ENCODE data around the gene FRAS1.
"Not testable (repeated sequence)": the region's sequence is repeated elsewhere in the genome, so short reads cannot be mapped to it uniquely, and the experiment has no call there.

Gene FRAS1

DNA sequence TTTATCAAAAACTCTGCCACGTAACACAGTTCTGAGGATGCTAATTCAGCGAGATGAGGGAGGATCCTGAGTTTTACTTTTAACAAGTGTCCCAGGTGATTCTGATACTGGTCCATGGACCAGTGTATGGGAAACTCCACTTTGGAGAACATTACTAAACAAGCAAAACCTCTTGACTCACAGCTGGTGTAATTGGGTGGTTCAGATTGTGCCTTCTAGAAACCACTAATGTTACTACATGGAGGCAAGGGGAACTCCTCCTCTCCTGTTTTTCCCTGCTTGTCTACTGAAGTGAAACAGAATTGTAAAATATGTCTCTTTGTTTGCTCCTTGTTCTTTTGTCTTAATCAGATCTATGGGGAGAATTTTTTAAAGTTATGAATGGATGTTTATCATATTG is 62.6 kb downstream of the FRAS1 start:
- DNase-seq: no peak

DNA sequence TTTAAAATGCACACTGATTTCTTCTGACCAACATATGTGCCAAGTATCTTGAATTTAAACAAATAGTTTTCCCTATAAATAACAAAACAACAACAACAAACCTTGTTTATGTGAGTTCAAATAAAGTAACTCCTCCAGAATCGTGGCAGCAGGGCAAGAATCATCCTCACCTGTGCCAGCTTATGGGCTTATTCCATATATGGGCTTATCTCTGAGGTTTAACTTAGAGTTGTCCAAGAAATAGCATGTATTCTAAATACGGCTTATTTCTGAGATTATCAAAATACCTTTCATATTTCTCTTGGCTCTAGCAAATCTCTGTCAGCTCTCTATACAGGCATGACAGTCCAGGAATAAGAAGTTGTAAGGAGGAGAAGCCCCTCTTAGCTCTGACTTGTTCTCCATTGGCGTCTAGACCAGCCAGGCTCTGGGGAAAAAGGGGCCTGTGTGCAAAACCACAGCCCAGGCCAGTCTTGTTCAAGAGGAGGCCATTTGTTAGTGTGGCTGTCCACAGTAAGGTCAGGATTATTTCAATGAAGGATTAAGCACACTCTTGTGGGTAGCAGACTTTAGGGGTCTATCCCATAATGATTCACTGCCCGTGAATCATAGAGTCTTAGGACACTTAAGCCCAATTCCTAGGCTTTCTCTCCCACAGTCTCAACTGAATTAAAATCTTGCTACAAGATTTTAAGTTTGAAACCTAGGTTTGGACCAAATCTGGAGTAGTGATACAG is 63.2 kb downstream of the FRAS1 start:
- no peak for DNase-seq

DNA sequence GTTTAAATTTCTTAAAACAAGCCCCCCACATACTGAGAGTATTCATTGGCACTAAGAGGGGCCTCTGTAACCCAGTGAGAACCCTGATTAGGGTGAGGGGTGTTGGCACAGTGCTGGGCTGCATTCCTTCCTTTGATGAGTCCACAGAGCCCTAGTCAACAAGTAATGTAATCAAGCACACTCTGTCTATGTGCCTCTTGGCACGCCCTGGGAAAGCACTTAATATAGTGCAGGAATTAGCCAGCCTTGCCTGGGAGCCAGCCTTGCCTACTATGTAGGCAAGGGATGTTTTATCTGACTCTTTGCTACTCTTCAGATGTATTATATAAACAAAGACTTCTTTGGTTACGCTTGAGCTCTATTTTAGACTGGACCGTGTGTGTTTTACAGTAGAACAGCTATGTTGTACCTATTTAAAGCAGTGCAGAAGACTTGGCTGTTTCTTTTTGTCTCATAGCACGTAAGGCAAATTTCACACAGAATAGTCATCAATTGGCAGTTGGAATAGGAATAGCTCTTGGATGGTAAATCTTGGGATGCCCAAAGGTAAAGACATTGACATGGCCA is 64.3 kb downstream of the FRAS1 start:
- DNase-seq: no peak

DNA sequence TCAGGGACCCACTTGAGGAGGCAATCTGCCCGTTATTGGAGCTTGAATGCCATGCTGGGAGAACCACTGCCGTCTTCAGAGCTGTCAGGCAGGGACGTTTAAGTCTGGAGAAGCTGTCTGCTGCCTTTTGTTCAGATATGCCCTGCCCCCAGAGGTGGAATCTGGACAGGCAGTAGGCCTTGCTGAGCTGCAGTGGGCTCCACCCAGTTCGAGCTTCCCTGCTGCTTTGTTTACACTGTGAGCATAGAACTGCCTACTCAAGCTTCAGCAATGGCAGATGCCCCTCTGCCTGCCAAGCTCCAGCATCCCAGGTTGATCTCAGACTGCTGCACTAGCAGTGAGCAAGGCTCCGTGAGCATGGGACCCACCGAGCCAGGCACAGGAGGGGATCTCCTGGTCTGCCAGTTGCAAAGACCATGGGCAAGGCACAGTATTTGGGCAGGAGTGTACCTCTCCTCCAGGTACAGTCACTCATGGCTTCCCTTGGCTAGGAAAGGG is 68.8 kb downstream of the FRAS1 start:
- not testable (repeated sequence) for DNase-seq

DNA sequence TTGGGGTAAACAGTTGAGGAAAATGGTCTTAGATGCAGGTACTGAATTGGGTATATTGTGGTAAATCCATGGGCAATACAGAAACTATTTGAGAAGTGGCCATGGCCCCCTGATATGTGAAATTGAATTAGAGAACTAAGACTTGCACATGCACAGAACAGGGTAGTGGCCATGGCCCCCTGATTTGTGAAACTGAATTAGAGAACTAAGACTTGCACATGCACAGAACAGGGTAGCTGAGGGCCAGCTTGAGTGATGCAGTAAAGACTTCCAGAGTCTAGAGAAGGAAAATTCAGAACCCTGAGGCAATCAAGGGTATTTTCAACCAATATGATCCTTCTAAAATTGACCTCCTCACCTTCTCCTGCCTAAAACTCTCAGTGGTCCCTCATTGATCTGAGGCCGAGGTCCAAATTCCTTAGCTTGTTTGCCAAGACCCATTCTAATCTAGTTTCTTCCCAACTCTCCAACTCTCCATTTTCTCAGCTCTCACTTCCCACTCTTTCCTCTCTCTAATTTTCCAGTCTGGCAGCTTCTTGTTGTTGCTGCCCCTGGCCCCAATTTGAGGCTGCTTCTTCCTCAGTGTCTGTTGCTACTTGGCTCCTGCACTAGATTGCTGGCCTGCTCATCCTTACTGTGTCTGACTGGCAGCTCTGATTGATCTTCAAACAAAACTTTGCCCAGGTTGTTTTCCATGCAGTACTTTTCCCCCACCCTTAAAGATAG is 72.4 kb downstream of the FRAS1 start:
- no peak for DNase-seq

DNA sequence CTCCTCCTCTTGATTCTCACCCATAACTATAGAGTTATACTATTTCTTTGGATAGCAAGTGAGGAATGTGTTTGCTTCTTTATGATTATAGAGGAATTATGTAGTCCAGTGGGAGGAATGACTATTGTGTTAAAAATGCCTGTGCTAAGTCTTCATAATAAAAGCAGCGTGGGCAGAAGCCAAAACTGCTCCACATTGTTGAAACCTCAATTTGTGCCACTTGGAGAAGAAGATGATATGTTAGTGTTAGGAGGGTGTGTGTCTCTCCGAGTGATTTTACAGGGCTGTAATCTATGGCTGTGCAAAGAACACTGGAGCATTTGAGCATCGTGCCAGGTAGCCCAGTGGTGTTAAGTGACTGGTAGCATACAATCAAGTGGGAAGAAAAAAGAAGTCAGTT is 74.3 kb downstream of the FRAS1 start:
- DNase-seq: no peak

DNA sequence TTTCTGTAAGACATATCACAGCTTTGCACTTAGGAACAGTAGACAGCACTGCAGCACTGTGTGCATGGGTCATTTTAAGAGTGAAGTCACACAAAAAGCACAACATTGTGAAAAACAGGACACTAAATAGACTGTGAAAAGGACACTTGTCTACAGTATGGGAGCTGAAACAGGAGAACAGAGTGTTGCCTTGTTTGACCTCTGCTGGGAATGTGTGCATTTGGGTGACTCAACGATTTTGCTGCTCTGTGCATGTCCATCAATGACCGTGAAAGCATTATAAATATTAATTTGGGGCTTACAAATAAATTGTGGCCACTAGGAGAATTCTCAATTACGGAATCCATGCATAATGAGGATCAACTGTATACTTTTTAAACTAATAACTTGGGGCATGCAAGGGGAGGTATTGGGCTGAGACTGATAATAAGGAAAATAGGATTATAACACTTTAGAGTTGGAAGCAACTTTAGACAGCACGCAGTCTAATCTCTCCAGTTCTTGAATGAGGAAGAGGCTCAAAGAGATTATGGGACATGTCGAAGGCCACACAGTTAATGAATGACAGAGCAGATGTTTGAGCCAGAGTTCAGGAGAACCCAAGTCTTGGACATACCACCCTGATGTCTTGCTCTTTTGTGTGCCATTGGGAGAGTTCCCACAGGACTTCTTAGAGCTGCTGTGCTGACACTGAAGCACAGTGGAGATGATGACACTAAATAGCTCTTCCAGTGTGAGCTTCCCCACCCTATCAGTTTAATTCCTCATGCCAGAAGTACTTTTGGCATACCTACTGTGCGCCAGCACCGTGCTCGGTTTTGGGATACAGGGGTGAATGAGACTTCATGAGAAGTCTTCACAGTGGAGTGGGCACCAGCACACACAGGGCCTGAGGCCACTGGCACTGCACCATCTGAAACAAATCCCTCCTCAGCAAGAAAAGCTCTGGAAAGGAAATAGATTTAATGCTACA is 79.3 kb downstream of the FRAS1 start:
- no peak for DNase-seq

DNA sequence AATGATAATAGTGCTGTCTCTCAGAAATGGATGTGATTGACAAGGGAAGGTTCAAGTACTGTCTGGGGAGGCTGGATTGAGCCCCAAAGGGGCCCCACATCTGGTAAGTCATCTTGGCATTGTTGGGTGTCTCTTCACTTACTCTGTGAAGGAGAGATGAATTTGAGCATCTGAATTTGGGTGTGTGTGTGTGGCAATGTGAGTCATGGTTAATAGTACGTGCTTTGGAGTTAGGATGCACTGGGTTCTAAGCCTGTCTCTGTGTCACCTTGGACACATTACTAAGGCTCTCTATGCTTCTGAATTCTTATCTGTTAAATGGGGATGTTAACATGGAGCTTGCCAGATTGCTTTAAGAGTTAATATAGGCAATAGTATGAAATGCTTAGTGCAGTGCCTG is 80.4 kb downstream of the FRAS1 start:
- DNase-seq: no peak

DNA sequence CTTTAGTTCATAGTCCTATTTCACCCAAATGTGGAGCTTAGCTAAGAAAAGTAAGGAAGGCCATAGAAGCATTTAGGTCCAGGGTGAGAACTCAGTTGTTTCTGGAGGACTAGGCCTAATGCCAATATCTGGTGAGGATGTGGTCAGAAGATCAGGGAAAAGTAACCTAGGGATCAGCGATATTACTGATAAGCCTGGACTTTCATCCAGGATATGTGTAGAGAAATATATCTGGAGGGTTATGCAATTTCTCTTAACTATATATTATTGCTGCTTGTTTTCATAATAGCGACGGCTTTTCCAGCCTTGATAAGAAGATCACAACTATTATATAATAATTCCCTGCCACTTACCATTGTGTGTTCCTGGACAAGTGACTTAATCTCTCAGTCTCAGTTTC is 81.1 kb downstream of the FRAS1 start:
- no peak for DNase-seq

DNA sequence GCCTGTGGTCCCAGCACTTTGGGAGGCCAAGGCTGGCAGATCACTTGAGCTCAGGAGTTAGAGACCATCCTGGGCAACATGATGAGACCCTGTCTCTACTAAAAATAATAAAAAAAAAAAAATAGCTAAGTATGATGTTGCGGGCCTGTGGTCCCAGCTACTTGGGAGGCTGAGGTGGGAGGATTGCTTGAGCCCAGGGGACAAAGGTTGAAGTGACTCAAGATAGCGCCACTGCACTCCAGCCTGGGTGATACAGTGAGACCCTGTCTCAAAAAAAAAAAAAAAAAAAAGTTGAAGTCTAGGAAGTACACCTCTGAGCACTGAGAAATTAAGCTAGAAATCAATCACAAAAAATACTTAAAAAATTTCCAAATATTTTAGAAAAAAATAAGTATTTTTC is 86.5 kb downstream of the FRAS1 start:
- DNase-seq: no peak

DNA sequence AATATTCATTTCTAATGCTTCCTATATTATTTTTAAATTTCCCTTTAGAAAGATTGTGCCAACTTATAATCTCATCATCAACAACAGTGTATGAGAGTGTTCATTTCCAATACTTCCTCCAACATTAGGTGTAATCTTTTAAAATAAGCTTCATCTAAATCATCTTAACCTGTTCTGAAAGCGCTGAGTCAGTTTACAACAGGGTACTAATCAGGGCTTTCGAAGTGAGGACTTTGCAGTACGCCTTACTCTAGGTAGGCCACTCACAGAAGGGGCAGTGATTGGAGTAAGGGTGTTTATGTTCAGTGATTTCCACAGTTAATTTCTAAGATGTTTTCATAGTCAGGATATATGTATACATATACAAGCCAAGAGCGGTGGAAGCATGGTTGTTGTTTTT is 87.9 kb downstream of the FRAS1 start:
- DNase-seq: no peak

DNA sequence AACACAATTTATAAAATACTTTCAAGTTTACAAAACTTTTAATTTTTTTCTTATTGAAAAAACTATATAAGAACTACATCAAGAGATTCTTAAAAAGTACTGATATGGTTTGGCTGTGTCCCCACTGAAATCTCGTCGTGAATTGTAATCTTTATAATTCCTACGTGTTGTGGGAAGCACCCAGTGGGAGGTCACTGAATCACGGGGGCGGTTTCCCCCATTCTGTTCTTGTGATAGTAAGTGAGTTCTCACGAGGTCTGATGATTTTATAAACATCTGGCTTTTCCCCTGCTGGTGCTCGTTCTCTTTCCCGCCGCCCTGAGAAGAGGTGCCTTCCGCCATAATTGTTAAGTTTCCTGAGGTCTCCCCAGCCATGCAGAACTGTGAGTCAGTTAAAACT is 88.5 kb downstream of the FRAS1 start:
- no peak for DNase-seq

DNA sequence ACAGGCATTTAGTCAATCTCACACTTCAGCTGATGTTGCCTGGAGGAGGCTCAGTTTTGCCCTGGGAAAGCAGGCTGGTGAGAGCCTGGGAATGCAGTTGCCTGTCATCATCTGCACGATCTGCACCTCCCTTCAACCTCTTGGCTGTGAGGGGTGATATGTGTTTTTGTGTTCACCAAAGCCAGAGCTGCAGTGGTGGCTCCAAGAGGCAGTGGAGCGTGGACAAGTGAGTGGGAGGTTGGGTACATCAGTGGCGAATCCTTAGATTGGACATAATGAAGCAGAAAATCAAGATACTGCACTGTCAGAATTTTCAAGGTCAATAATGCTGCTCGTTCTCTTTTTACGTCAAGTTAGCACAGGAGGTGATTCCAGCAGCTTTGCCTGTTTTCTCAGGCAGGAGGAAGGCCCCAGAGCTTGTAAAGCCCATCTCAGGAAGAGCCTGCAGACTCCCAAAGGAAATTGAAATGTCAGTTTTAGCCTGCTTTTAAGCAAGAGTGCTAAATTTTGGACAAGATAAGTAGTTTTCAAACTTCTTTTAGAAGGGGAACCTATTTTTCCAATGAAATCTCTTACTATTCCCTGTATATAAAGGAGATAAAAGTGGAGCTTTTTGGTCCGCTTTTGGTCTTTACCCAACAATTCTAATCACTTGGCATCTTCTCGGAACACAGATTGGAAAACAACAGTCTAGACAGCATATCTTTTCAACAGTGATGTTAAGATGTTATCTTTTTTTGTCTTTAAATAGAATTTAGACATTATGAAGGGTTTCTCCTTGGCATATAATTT is 92.8 kb downstream of the FRAS1 start:
- DNase-seq: no peak

DNA sequence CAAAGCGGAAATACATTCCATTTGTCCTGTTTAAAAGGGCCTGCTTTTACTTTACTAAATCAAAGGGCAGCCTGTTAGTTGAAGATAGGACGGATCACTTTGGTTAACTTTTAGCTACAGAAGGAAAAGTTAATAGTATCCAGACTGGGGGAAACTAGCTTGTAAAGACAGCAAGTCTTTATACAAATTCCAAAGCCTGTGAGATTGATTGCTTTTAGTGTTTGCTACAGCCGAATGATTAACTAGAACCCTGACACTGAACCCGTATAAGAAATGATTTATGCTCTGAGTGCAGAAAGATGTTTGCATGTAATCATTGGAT is 93.4 kb downstream of the FRAS1 start:
- no peak for DNase-seq

DNA sequence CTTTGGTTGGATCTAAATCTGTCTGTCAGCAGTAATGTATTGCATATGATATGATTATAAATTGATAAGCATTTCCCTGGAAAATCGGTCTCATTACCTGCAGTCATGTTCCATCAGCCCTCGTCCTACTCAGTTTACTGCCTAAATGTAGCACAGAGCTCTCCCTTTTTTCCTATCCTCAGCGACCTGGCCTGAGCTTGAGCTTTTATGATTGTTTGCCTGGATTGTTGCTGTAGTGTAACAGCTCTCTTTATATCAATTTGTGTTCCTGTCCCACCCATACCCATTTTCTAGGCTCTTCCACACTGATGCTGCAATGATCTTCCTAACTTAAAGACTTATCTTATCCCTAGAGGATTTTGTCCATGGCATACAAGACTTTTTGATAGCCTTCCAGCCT is 95.7 kb downstream of the FRAS1 start:
- DNase-seq: no peak

DNA sequence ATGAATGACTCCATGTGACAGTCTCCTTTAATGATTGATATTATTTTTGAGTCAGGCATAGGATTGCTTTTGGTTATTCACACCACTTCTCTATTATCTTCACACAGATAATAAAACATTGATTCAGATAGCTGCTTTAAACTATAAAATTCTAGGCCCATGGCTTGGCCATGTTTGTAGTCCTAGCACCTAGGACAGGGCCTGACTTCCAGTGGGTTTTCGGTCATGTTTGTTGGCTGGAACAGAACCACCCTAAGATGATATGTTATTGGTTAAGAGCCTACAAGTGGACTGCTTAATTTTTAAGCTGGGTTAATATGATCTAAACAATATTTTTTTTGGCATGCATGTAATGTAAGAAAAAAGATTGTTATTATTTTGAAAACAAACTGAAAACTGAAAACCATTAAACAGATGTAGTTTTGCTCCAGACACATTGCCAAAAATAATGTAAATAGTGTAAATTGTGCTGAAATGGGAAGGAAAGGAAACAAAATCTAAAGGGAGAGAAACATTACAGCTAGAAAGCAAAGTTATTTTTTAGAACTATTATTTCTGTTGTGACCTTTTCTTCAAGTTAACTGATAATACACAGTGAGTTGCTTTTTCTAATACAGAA is 98.0 kb downstream of the FRAS1 start:
- DNase-seq: no peak

DNA sequence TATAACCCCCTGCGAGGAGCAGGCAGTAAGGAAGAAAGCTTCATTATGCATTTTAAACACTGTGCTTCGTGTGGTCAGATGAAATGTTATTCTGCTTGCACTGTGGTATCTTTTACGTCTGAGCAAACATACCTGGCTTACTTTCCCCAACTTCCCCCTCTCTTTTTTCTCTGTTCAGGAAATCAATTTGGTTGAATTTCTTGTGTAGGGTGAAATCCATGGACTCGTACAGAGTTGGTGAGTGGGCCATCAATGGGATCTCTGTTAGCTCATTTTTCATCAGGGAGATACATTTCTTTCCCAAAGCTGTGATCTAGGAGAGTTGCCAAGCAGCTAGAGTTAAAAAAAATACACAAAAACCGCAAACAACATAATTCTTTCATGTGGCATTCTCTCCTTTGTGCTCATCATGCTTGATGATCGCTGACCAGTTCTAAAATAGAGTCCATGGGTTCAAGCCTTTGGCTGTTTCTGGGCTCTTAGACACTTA is 98.5 kb downstream of the FRAS1 start:
- DNase-seq: no peak

DNA sequence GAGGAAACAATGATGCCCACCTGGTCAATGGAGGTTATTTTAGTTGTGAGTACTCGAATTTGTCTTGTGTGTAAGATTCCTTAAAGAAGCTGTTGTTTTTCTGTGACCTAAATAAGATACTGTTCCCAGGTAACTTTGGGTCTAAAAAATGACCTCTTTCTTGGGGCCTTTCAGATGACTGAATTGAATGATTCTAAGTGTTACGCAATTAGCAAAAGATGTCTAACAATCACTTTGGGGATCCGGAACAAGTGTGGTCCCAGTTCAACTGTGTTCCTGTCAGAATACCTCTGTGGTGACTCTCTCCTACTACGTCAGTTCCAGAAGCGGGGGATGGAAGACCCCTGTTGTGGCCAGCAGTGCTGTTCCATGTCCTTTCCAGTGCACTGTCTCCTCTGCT is 99.4 kb downstream of the FRAS1 start:
- DNase-seq: no peak

DNA sequence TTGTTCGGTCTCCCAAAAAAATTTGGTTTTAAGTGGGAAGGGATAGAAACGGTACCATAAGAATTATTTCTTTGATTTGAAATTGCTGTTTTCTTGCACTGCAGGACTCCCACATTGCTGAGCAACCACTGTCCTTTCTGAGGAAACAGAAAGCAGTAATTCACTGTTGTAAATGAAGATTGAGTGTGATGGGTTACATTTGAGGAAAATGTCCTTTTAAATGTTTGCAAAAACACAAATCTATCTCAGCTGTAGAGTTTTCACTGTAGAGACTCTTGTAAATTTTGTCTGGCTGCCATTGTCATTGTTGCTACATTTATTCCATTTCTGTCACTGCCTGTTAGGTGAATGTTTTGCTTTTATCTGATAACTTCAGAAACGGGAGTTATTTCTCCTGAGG is 105.2 kb downstream of the FRAS1 start:
- no peak for DNase-seq

DNA sequence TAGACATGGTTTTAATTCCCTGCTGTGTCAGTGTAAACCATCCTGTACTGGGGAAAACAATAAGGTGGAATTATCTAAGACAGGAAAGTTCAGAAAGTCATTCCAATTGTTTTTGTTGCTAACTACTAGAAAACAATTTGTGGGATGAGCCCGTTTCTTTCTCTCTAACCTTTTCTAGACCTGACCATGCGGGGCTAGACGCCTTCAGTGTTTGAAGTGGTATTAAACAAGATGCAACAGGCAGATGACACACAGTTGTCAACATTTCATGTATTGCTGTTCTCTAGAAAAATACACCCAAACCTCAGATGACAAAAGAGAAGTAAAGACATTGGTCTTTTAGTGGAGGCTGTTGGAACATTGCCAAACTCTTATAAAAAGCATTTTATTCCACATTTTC is 105.7 kb downstream of the FRAS1 start:
- DNase-seq: no peak

DNA sequence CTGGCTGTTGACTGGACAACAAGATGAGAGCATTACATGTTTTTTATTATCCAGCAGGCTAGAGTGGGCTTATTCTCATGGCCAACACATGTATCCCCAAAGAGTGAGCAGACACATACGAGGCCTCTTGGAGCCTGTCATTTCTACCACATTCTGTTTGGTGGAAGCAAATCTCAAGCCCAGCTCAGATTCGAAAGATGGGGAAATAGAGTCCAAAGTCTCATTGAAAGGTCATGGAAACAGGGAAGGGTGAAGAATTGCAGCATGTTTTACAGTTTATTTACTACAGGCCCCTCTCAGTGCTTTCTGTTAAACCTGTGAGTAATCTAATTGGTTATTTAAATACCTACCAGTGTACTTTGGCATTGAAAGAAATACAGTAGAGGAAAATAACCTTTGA is 108.6 kb downstream of the FRAS1 start:
- DNase-seq: no peak

DNA sequence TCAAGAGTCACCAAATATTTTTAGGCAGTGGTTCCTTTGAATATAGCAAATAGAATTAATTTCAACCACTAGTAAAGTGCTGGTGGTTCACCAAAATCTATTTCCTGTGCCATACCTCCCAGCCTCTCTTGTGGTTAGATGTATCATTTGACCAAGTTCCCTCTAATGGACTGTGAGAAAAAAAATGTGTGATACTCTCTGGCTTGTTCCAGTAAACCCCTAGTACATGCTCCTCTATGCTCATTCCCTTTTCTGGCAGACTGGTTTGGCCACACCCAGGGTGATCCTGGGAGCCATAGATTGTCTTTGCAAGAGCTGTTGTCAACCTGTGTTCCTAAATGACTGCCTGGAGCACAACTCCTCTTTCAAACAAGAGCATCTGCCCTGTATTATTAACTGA is 109.5 kb downstream of the FRAS1 start:
- DNase-seq: no peak
